Measurements from ENCODE around the gene TARBP1.

- TF ChIP-seq, protein P1, sequence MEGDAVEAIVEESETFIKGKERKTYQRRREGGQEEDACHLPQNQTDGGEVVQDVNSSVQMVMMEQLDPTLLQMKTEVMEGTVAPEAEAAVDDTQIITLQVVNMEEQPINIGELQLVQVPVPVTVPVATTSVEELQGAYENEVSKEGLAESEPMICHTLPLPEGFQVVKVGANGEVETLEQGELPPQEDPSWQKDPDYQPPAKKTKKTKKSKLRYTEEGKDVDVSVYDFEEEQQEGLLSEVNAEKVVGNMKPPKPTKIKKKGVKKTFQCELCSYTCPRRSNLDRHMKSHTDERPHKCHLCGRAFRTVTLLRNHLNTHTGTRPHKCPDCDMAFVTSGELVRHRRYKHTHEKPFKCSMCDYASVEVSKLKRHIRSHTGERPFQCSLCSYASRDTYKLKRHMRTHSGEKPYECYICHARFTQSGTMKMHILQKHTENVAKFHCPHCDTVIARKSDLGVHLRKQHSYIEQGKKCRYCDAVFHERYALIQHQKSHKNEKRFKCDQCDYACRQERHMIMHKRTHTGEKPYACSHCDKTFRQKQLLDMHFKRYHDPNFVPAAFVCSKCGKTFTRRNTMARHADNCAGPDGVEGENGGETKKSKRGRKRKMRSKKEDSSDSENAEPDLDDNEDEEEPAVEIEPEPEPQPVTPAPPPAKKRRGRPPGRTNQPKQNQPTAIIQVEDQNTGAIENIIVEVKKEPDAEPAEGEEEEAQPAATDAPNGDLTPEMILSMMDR (IDR thresholded peaks at IDR 0.05 in 4 of 5, conservative IDR thresholded peaks at IDR 0.05 in 1 of 5): no peak
- TF ChIP-seq POLR2A (IDR thresholded peaks at IDR 0.05): no peak
These were observed 48.3 kb downstream of the TARBP1 start for GRCh38 chr1:234430691-234431090.

Measured in gastrocnemius medialis (tissue), 4 donors.